Measurements from ENCODE around the gene POU4F1. TPM values are rescaled to one million over a fixed set of nuclear protein-coding genes. Genes with fewer than 3 reads are reported as not detected.

POU4F1 gene
- total and polyA plus RNA-seq, 2 donors (not counting 3 experiments of a cell fraction or from before 2014, with no cell fraction given), result 0.30 to 1.1 TPM

GRCh38 chr13:78599645-78600279 lies 3.6 kb downstream of the POU4F1 start:
- TF ChIP-seq MAX (IDR thresholded peaks at IDR 0.05; ENCODE audit: insufficient read depth, insufficient read length), result no peak
- TF ChIP-seq CTCF (IDR thresholded peaks at IDR 0.05; ENCODE audit: extremely low read depth in 1 of 2, insufficient read depth in 1 of 2, low read depth in 1 of 2, low read length in 2 of 2), result no peak
- TF ChIP-seq POLR2A (IDR thresholded peaks at IDR 0.05; ENCODE audit: low read depth, low read length), result no peak
- TF ChIP-seq FOS (IDR thresholded peaks at IDR 0.05; ENCODE audit: borderline replicate concordance, insufficient read depth, low read length), result no peak
- TF ChIP-seq MYC (IDR thresholded peaks at IDR 0.05; ENCODE audit: low read depth, low read length), result no peak
- no peak for TF ChIP-seq GATA2 (IDR thresholded peaks at IDR 0.05; ENCODE audit: insufficient read depth, insufficient read length, low read depth, low read length)
- TF ChIP-seq EZH2 (IDR thresholded peaks at IDR 0.05; ENCODE audit: borderline replicate concordance, low read depth, low read length, severe bottlenecking), result no peak
- no peak for TF ChIP-seq POLR2AphosphoS5 (IDR thresholded peaks at IDR 0.05; ENCODE audit: insufficient read depth, low read depth, low read length)
- no peak for TF ChIP-seq JUN (IDR thresholded peaks at IDR 0.05; ENCODE audit: borderline replicate concordance, insufficient read depth, insufficient read length, low read depth)
- CTCF ChIA-PET, result no interaction called here
- H3K79me2 ChIP-seq (ENCODE audit: control insufficient read depth, insufficient read depth, low read length), result no peaks in the 10 kb centered on the region
- BruUV-seq (replicated peaks), result no TSS peak
- intact Hi-C loops (cut with micrococcal nuclease), result loop anchor here (2.0 to 5.0 kb wide), 3 partner anchors 51 to 467 kb away; no protein-coding TSS in a partner anchor
- no peaks in the 10 kb centered on the region for H4K20me1 ChIP-seq (replicated peaks; ENCODE audit: control insufficient read depth, extremely low read depth, insufficient read depth, low read length)
- POLR2A ChIA-PET, result no interaction called here
- H3K9ac ChIP-seq (replicated peaks; ENCODE audit: extremely low read depth, insufficient read depth, low read length), result no peak overlapping the region
- no peak overlapping the region for H3K27ac ChIP-seq (ENCODE audit: insufficient read depth, low read depth, low read length)
- peaks cover 6% of the 10 kb centered on the region for H3K4me1 ChIP-seq (ENCODE audit: control insufficient read depth, extremely low read depth, insufficient read depth, low read length)
- H3K27me3 ChIP-seq (ENCODE audit: control insufficient read depth in 2 of 2, insufficient read depth in 2 of 2, low read length in 2 of 2), result peaks cover 79 to 96% of the 10 kb centered on the region in 2 experiments
- dilution Hi-C loops (cut with MboI; ENCODE audit: extremely low pct_ligation_motif_present, low sequenced_read_pairs), result no loop called here
- H3K9me1 ChIP-seq (replicated peaks; ENCODE audit: control insufficient read depth, extremely low read depth, insufficient read depth, low read length), result no peaks in the 10 kb centered on the region
- H3K9me3 ChIP-seq (replicated peaks; ENCODE audit: control insufficient read depth, insufficient read depth, low read length), result no peaks in the 10 kb centered on the region
- no peaks in the 10 kb centered on the region for H3K36me3 ChIP-seq (ENCODE audit: control insufficient read depth in 2 of 2, extremely low read depth in 1 of 2, insufficient read depth in 2 of 2, low read length in 2 of 2)
- H3K4me2 ChIP-seq (ENCODE audit: insufficient read depth, low read length), result no peak overlapping the region
- H3K4me3 ChIP-seq (replicated peaks in 1 of 3; ENCODE audit: insufficient read depth in 1 of 3, low read depth in 1 of 3, low read length in 3 of 3), result no peak overlapping the region
- no peak for FAIRE-seq
- DNase-seq (ENCODE audit: low read depth, low spot score), result no peak
- no peak overlapping the region for H2AFZ ChIP-seq (ENCODE audit: low read depth, low read length)
